H1 (cell line): ENCODE data around the gene LRP8. TPM values are rescaled to one million over a fixed set of nuclear protein-coding genes. Genes with fewer than 3 reads are reported as not detected.

ENCODE experiments used
- CTCF ChIA-PET: fragments of 300-600 bp; sonication (Branson Sonifier 250); formaldehyde crosslinking; loops from one replicate; lab custom pipeline; 2021; ENCODE audit not compliant: partially characterized antibody; lab: Charles Lee
- POLR2A ChIA-PET: fragments of 300-600 bp; sonication (Branson Sonifier 250); formaldehyde crosslinking; loops from one replicate; lab custom pipeline; 2021; ENCODE audit warnings: inconsistent platforms; ENCODE audit not compliant: partially characterized antibody; lab: Charles Lee
- DNase-seq, 2 experiments: peaks; one replicate each; pipeline versions ENCODE4 v3.0.0 to v3.0.0-alpha.2; 2010 to 2022; ENCODE audit warnings: low spot score in 2 of 2, low read depth in 1 of 2, mixed read lengths in 1 of 2
- FAIRE-seq: peaks from 2 replicates; lab custom pipeline; 2011; peaks lifted over from hg19 to GRCh38; lab: Jason Lieb, UNC
- H2AFZ ChIP-seq: 2 replicates; pipeline ENCODE4 v1.8.1; 2012; ENCODE audit warnings: low read length, inconsistent platforms
- H2AK5ac ChIP-seq: 2 replicates; pipeline ENCODE4 v1.6.1; 2013; ENCODE audit warnings: low read depth, low read length
- H2BK120ac ChIP-seq: replicated peaks from 2 replicates; pipeline ENCODE3; 2013; ENCODE audit warnings: low read depth, low read length, inconsistent platforms
- H2BK12ac ChIP-seq: 2 replicates; pipeline ENCODE4 v1.6.1; 2013; ENCODE audit warnings: low read depth, low read length
- H2BK15ac ChIP-seq: 2 replicates; pipeline ENCODE4 v1.6.1; 2013; ENCODE audit warnings: low read length
- H2BK20ac ChIP-seq: 2 replicates; pipeline ENCODE4 v1.6.1; 2013; ENCODE audit warnings: low read length
- H2BK5ac ChIP-seq: 2 replicates; pipeline ENCODE4 v1.6.1; 2013; ENCODE audit warnings: low read depth, low read length
- H3K14ac ChIP-seq: 2 replicates; pipeline ENCODE4 v1.6.1; 2013; ENCODE audit warnings: inconsistent platforms; ENCODE audit not compliant: insufficient read length
- H3K18ac ChIP-seq: 2 replicates; pipeline ENCODE4 v1.6.1; 2013; ENCODE audit warnings: low read length; ENCODE audit errors: extremely low read depth
- H3K23ac ChIP-seq: 2 replicates; pipeline ENCODE4 v1.6.1; 2013; ENCODE audit warnings: inconsistent platforms; ENCODE audit not compliant: insufficient read length
- H3K23me2 ChIP-seq: 2 replicates; pipeline ENCODE4 v1.6.1; 2013; ENCODE audit warnings: low read depth, low read length
- H3K27ac ChIP-seq: 2 replicates; pipeline ENCODE4 v1.6.1; 2011; ENCODE audit warnings: low read depth, low read length, inconsistent platforms
- H3K27me3 ChIP-seq, 4 experiments: replicated peaks in 1 of 4; 1 replicate in 1 of 4; 2 replicates in 3 of 4; pipeline versions ENCODE4 v1.6.1 to v1.8.1; 2011 to 2013; ENCODE audit warnings: low read length in 3 of 4, mild to moderate bottlenecking in 3 of 4, inconsistent platforms in 2 of 4, mixed read lengths in 2 of 4, moderate library complexity in 1 of 4; ENCODE audit not compliant: control insufficient read depth in 3 of 4, insufficient read depth in 3 of 4; ENCODE audit errors: extremely low read depth in 1 of 4
- H3K36me3 ChIP-seq, 4 experiments: 2 replicates each; pipeline versions ENCODE4 v1.6.1 to v1.8.1; 2011 to 2013; ENCODE audit warnings: mild to moderate bottlenecking in 4 of 4, low read length in 3 of 4, moderate library complexity in 2 of 4, control low read depth in 1 of 4, inconsistent platforms in 1 of 4; ENCODE audit not compliant: insufficient read depth in 4 of 4, control insufficient read depth in 2 of 4
- H3K4ac ChIP-seq: replicated peaks from 2 replicates; pipeline ENCODE3; 2013; ENCODE audit warnings: low read length, low read depth, mixed read lengths, inconsistent platforms; ENCODE audit not compliant: insufficient read length
- H3K4me1 ChIP-seq, 4 experiments: replicated peaks in 1 of 4; 1 replicate in 1 of 4; 2 replicates in 3 of 4; pipeline versions ENCODE4 v1.6.1 to v1.8.1; 2011 to 2013; ENCODE audit warnings: low read length in 3 of 4, inconsistent platforms in 2 of 4, mixed read lengths in 1 of 4; ENCODE audit not compliant: insufficient read depth in 4 of 4, control insufficient read depth in 3 of 4
- H3K4me2 ChIP-seq, 2 experiments: 2 replicates each; pipeline versions ENCODE4 v1.6.1 to v1.8.1; 2011 to 2013; ENCODE audit warnings: low read depth in 2 of 2, low read length in 2 of 2, control low read depth in 1 of 2, inconsistent platforms in 1 of 2, mild to moderate bottlenecking in 1 of 2; ENCODE audit not compliant: insufficient read depth in 1 of 2
- H3K4me3 ChIP-seq, 4 experiments: fragments of 200-600, 300-600 bp in 1 of 4; sonication (generic), shearing (Covaris generic), sonication (Bioruptor Twin) in 1 of 4; 2 replicates each; pipeline versions ENCODE4 v1.5.1 to v1.8.1; 2011 to 2016; ENCODE audit warnings: low read length in 4 of 4, low read depth in 3 of 4, control low read depth in 2 of 4, inconsistent platforms in 2 of 4, mild to moderate bottlenecking in 2 of 4, mixed read lengths in 1 of 4, moderate library complexity in 1 of 4; ENCODE audit not compliant: insufficient read depth in 2 of 4; ENCODE audit errors: extremely low read depth in 1 of 4
- H3K56ac ChIP-seq: replicated peaks from 2 replicates; pipeline ENCODE3; 2013; ENCODE audit warnings: low read depth, mild to moderate bottlenecking, mixed read lengths, low read length, inconsistent platforms; ENCODE audit not compliant: insufficient read length
- H3K79me1 ChIP-seq: 2 replicates; pipeline ENCODE4 v1.6.1; 2013; ENCODE audit warnings: low read depth, low read length, control low read depth
- H3K79me2 ChIP-seq, 2 experiments: 2 replicates each; pipeline versions ENCODE4 v1.6.1 to v1.8.1; 2012 to 2013; ENCODE audit warnings: low read length in 2 of 2, mild to moderate bottlenecking in 2 of 2, inconsistent platforms in 1 of 2; ENCODE audit not compliant: insufficient read depth in 2 of 2, control insufficient read depth in 1 of 2
- H3K9ac ChIP-seq, 4 experiments: replicated peaks in 1 of 4; 1 replicate in 1 of 4; 2 replicates in 3 of 4; pipeline versions ENCODE4 v1.6.1 to v1.8.1; 2011 to 2013; ENCODE audit warnings: low read depth in 3 of 4, low read length in 3 of 4, control low read depth in 2 of 4, mild to moderate bottlenecking in 2 of 4, moderate library complexity in 2 of 4, inconsistent platforms in 1 of 4; ENCODE audit errors: extremely low read depth in 1 of 4
- H3K9me3 ChIP-seq, 2 experiments: 2 replicates each; pipeline versions ENCODE4 v1.6.1 to v1.8.1; 2012 to 2013; ENCODE audit warnings: mild to moderate bottlenecking in 2 of 2, moderate library complexity in 2 of 2, control low read depth in 1 of 2, inconsistent platforms in 1 of 2, low read depth in 1 of 2, low read length in 1 of 2, mixed read lengths in 1 of 2; ENCODE audit not compliant: insufficient read depth in 2 of 2
- H4K20me1 ChIP-seq, 2 experiments: replicated peaks in 1 of 2; 2 replicates each; pipeline versions ENCODE3 to v1.8.1; 2011 to 2013; ENCODE audit warnings: inconsistent platforms in 2 of 2, low read length in 2 of 2, mild to moderate bottlenecking in 1 of 2; ENCODE audit not compliant: insufficient read depth in 2 of 2, control insufficient read depth in 1 of 2
- H4K5ac ChIP-seq: 2 replicates; pipeline ENCODE4 v1.6.1; 2013; ENCODE audit warnings: low read length, low read depth, mixed read lengths, inconsistent platforms; ENCODE audit not compliant: insufficient read length
- H4K8ac ChIP-seq: 2 replicates; pipeline ENCODE4 v1.8.0; 2013; ENCODE audit warnings: mild to moderate bottlenecking, moderate library complexity, low read length, inconsistent platforms; ENCODE audit not compliant: insufficient read depth; ENCODE audit errors: extremely low read depth
- H4K91ac ChIP-seq: replicated peaks from 2 replicates; pipeline ENCODE3; 2013; ENCODE audit warnings: low read length, mixed read lengths, inconsistent platforms; ENCODE audit not compliant: insufficient read length
- NANOG ChIP-seq: IDR thresholded peaks from 2 replicates; pipeline ENCODE4 v1.6.1; 2011; ENCODE audit warnings: low read length, low read depth, mild to moderate bottlenecking, inconsistent platforms; ENCODE audit not compliant: insufficient read depth, poor library complexity, severe bottlenecking
- SP2 ChIP-seq: IDR thresholded peaks from 2 replicates; pipeline ENCODE4 v1.6.1; 2012; ENCODE audit warnings: mild to moderate bottlenecking, low read length, inconsistent platforms
- YY1 ChIP-seq: IDR thresholded peaks from 2 replicates; pipeline ENCODE4 v1.6.1; 2011; ENCODE audit warnings: low read depth, mild to moderate bottlenecking, low read length
- WGBS, 2 experiments: shearing (Covaris generic) in 1 of 2; methylation state at CpG; one replicate each; pipeline versions ENCODE4 v1.1.6 to v1.1.7; 2013 to 2015; ENCODE audit warnings: low lambda C conversion rate in 2 of 2, mixed read lengths in 2 of 2, inconsistent platforms in 1 of 2, low coverage in 1 of 2, missing lambda C conversion rate in 1 of 2; ENCODE audit not compliant: insufficient replicate concordance in 2 of 2, insufficient coverage in 1 of 2, insufficient read length in 1 of 2; ENCODE audit errors: extremely low coverage in 1 of 2, missing lambda C conversion rate in 1 of 2; 5-methylcytosine and 5-hydroxymethylcytosine counted together
- polyA plus RNA-seq, 7 experiments: library from polyadenylated mRNA; depleted of rRNA in 3 of 7; stranded (reverse) in 5 of 7; unstranded in 2 of 7; fragments of >200 nt in 5 of 7; fragments of 200-250 nt in 2 of 7; gene quantifications; 1 replicate in 5 of 7; 2 replicates in 1 of 7; 4 replicates in 1 of 7; pipeline versions ENCODE4 v1.2.1 to v1.2.3, GENCODE V29; 2011 to 2013; ENCODE audit warnings: missing spikeins in 2 of 7, mixed read lengths in 2 of 7
- total RNA-seq: library from RNA; stranded (reverse); fragmentation: NEBNext Ultra II Directional; extraction: Animal tissue kit (Norgen Biotek cat#: 25700); gene quantifications from 2 replicates; pipeline ENCODE4 v1.2.1, GENCODE V29; 2021

Gene LRP8
- total and polyA plus RNA-seq, 2 of the 8 experiments (the other 6 are each of a cell fraction or from before 2014, with no cell fraction given), result 63.2 to 66.4 TPM

DNA sequence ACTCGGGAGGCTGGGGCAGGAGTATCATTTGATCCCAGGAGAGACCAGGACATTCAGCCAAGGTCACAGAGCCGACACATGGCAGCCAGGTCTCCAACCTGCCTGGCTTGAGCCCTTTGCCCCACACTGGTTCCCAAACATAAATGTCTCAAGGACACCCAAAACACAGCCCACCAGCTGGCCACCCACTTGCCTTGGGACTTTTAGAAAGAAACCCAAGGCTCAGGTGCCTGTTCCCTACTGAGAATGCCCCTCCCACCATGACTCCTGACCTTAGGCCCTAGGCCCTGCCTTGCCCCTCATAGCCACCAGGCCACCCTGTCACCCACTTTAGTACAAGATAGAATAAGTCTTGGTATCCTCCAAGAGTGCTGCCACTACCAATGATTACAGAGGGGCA, 41.9 kb upstream of the LRP8 start:
- Histone ChIP-seq H3K79me2 (no peaks in the 10 kb centered on the region), H3K9ac (no peak overlapping the region), H3K56ac (no peak overlapping the region), H3K14ac (no peak overlapping the region), H3K27ac (no peak overlapping the region), H3K4me3 (no peak overlapping the region), H3K4me1 (peaks cover 0 to 5% (median 0%) of the 10 kb centered on the region in 4 experiments; a peak in 1 of 7 replicates), H4K91ac (no peak overlapping the region), H4K8ac (no peak overlapping the region), H3K36me3 (no peaks in the 10 kb centered on the region), H2BK20ac (no peak overlapping the region)
- no peak for FAIRE-seq
- peak in 1 of 2 experiments; percentile 17 for DNase-seq
- CTCF ChIA-PET, result interaction anchor here (1.1 to 1.6 kb wide), 4 partner anchors 9 to 91 kb away, joined by 3 to 5 read pairs (median 4); no protein-coding TSS in a partner anchor
- TF ChIP-seq YY1 (no peak), SP2 (no peak), NANOG (no peak)
- TF ChIP-seq, all 59 proteins: peak for 0
- H3K23ac ChIP-seq, result no peak overlapping the region
- no peak overlapping the region for H2BK120ac ChIP-seq
- H3K27me3 ChIP-seq, result no peaks in the 10 kb centered on the region; a peak in 3 of 7 replicates
- H3K4me2 ChIP-seq, result no peak overlapping the region
- H3K18ac ChIP-seq, result no peak overlapping the region
- no peak overlapping the region for H2AFZ ChIP-seq
- no peaks in the 10 kb centered on the region for H3K23me2 ChIP-seq
- WGBS, 2 experiments, result 89% methylated on average over 2 of the region's 2 CpGs; no CpG with 5 or more reads in 1 of the 2 experiments
- no peaks in the 10 kb centered on the region for H3K79me1 ChIP-seq
- POLR2A ChIA-PET, result no interaction called here
- no peak overlapping the region for H2BK12ac ChIP-seq
- H2BK15ac ChIP-seq, result no peak overlapping the region
- H2BK5ac ChIP-seq, result no peak overlapping the region
- no peaks in the 10 kb centered on the region for H4K20me1 ChIP-seq
- no peak overlapping the region for H2AK5ac ChIP-seq
- no peak overlapping the region for H4K5ac ChIP-seq
- no peaks in the 10 kb centered on the region for H3K9me3 ChIP-seq
- no peak overlapping the region for H3K4ac ChIP-seq
